Measurements from ENCODE around the gene MPHOSPH6. TPM values are rescaled to one million over a fixed set of nuclear protein-coding genes. Genes with fewer than 3 reads are reported as not detected.
"Not testable (repeated sequence)": the region's sequence is repeated elsewhere in the genome, so short reads cannot be mapped to it uniquely, and the experiment has no call there.

MPHOSPH6 gene
- total RNA-seq, 1 donor from 2014 or later = 23.7 TPM

GRCh38 chr16:82176204-82176603 lies 6.2 kb upstream of the MPHOSPH6 start:
- DNase-seq (ENCODE audit: low spot score) = no peak

GRCh38 chr16:82175627-82176026 lies 5.6 kb upstream of the MPHOSPH6 start:
- no peak for DNase-seq (ENCODE audit: low spot score)

- DNase-seq (ENCODE audit: low spot score) = no peak
Observed at GRCh38 chr16:82167670-82168069, 2.4 kb downstream of the MPHOSPH6 start.

GRCh38 chr16:82160226-82160625 lies 9.8 kb downstream of the MPHOSPH6 start:
- DNase-seq (ENCODE audit: low spot score) = no peak

- DNase-seq (ENCODE audit: low spot score) = no peak
Observed at GRCh38 chr16:82157836-82158235, 12.2 kb downstream of the MPHOSPH6 start.

- DNase-seq (ENCODE audit: low spot score) = no peak
Observed at GRCh38 chr16:82157534-82157812, 12.6 kb downstream of the MPHOSPH6 start.

GRCh38 chr16:82156761-82157533 lies 13.1 kb downstream of the MPHOSPH6 start:
- DNase-seq (ENCODE audit: low spot score) = no peak

GRCh38 chr16:82152641-82153112 lies 17.3 kb downstream of the MPHOSPH6 start:
- DNase-seq (ENCODE audit: low spot score) = no peak

GRCh38 chr16:82152196-82152595 lies 17.8 kb downstream of the MPHOSPH6 start:
- DNase-seq (ENCODE audit: low spot score) = no peak

- DNase-seq (ENCODE audit: low spot score) = no peak
Observed at GRCh38 chr16:82150549-82150948, 19.5 kb downstream of the MPHOSPH6 start.

- DNase-seq (ENCODE audit: low spot score) = no peak
Observed at GRCh38 chr16:82149536-82149935, 20.5 kb downstream of the MPHOSPH6 start.

GRCh38 chr16:82147546-82147945 lies 22.5 kb downstream of the MPHOSPH6 start:
- DNase-seq (ENCODE audit: low spot score) = no peak

- no peak for DNase-seq (ENCODE audit: low spot score)
Observed at GRCh38 chr16:82146957-82147356, 23.1 kb downstream of the MPHOSPH6 start.

- no peak for DNase-seq (ENCODE audit: low spot score)
Observed at GRCh38 chr16:82146556-82146955, 23.5 kb downstream of the MPHOSPH6 start.

GRCh38 chr16:82139286-82139571 lies 30.8 kb downstream of the MPHOSPH6 start:
- not testable (repeated sequence) for DNase-seq (ENCODE audit: low spot score)

- DNase-seq (ENCODE audit: low spot score) = no peak
Observed at GRCh38 chr16:82138478-82139285, 31.3 kb downstream of the MPHOSPH6 start.

GRCh38 chr16:82137822-82138167 lies 32.2 kb downstream of the MPHOSPH6 start:
- no peak for DNase-seq (ENCODE audit: low spot score)

GRCh38 chr16:82136956-82137821 lies 32.8 kb downstream of the MPHOSPH6 start:
- DNase-seq (ENCODE audit: low spot score) = no peak

- DNase-seq (ENCODE audit: low spot score) = no peak
Observed at GRCh38 chr16:82135844-82136243, 34.2 kb downstream of the MPHOSPH6 start.

GRCh38 chr16:82134846-82135245 lies 35.2 kb downstream of the MPHOSPH6 start:
- no peak for DNase-seq (ENCODE audit: low spot score)

- no peak for DNase-seq (ENCODE audit: low spot score)
Observed at GRCh38 chr16:82133798-82134197, 36.2 kb downstream of the MPHOSPH6 start.

GRCh38 chr16:82129881-82130280 lies 40.1 kb downstream of the MPHOSPH6 start:
- no peak for DNase-seq (ENCODE audit: low spot score)

Data from mesenteric fat pad (tissue), 1 donor.